Ecto neural progenitor cell (in vitro differentiated cells): ENCODE data around the gene HELB.

Experiments
- DNase-seq: peaks from one replicate; pipeline ENCODE4 v3.0.0-alpha.2; 2018; ENCODE audit warnings: low spot score

HELB gene

GRCh38 chr12:66365718-66366490, 63.6 kb downstream of the HELB start:
- no peak for DNase-seq

GRCh38 chr12:66367015-66367667, 64.8 kb downstream of the HELB start:
- no peak for DNase-seq

GRCh38 chr12:66371982-66372381, 69.7 kb downstream of the HELB start:
- DNase-seq = no peak

GRCh38 chr12:66375560-66375959, 73.3 kb downstream of the HELB start:
- no peak for DNase-seq

- no peak for DNase-seq
These were observed 77.3 kb downstream of the HELB start for GRCh38 chr12:66379616-66380015.

- DNase-seq = no peak
These were observed 78.7 kb downstream of the HELB start for GRCh38 chr12:66380769-66381535.

GRCh38 chr12:66387117-66387516, 84.8 kb downstream of the HELB start:
- DNase-seq = no peak
